ENCODE data around the gene GAS2L3.

GAS2L3 gene

GRCh38 chr12:100565987-100566545, 7.4 kb upstream of the GAS2L3 start:
- TF ChIP-seq CTCF (IDR thresholded peaks at IDR 0.05) = no peak

GRCh38 chr12:100566887-100567637, 6.4 kb upstream of the GAS2L3 start:
- TF ChIP-seq CTCF (IDR thresholded peaks at IDR 0.05) = no peak

GRCh38 chr12:100567945-100568344, 5.5 kb upstream of the GAS2L3 start:
- TF ChIP-seq CTCF (IDR thresholded peaks at IDR 0.05) = no peak

DNA sequence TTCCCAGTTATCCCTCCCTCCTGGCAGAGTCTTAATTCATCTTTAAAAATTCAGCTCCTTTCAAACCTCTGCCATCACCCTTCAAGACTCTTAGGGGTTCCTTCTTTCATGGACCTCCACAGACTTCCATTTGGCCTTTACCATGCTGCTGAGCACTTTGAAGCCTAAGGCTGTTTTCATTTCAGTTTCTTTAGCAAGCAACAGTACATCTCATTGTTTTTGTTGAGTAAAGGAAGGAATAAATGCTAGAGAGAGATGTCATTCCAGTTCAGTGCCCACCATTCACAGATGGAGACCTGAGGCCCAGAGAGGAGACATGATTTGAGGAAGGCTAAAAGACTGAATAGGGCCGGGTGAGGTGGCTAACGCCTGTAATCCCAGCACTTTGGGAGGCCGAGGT, 1.3 kb upstream of the GAS2L3 start:
- TF ChIP-seq CTCF (IDR thresholded peaks at IDR 0.05) = no peak

DNA sequence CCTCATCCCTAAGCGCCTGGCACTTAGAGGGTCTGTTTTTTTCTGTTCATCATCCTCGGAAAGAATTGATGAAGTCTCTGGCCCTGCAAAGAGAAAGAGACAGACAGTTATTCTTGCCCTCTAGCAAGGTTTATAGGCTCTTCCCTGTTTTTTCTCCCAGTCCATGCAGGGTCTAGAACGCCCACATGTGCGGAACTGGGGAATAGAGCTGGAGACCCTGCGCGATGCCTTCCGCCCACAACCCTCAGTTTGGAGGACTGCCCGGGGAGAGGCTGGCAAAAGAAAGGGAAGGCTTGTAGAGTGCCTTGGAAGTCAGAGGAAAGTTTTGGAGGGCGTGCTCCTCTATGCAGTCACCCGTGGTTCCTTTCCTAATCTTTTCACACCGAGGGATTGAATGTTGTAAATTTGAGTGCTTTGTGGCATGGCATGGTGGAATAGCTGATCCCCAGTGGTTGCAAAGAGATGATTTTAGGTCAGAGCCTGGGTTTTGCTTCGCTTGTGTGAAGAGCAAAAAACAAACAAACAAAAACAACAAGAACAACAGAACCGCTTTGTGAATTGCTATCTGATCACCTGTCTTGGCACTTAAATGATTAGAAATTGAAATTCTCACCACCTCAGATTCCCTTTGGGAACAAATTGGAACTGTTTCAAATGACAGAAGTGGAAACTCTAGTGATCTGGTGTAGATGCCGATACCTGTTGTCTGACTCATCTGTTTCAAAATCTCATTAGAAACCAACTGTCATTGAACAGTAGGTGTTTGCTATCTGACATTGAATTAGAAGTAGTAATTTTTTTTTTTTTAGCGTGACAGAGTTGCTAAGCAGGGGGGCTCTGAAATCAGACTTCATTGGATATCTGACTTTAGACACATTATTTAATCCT, 947 bp downstream of the GAS2L3 start:
- TF ChIP-seq CTCF (IDR thresholded peaks at IDR 0.05) = no peak

- TF ChIP-seq CTCF (IDR thresholded peaks at IDR 0.05) = no peak
These were observed 3.0 kb downstream of the GAS2L3 start for GRCh38 chr12:100576331-100577036.

DNA sequence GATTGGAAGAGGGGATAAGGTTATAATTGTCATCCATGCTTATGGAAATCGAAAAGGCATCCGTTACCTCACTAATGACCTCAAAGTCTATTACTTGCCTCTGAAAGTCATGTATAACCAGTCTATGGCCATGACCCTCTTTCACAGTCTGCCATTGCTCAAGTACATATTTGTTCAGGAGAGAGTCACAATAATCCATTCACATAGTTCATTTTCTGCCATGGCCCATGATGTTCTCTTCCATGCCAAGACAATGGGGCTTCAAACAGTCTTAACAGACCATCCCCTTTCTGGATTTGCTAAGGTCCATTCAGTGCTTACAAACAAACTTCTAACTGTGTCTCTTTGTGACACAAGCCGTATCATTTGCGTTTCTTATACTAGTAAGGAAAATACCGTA, 5.4 kb downstream of the GAS2L3 start:
- TF ChIP-seq CTCF (IDR thresholded peaks at IDR 0.05) = no peak

Measured in LNCAP (cell line).